ENCODE data around the gene CKAP5.
A peak's percentile ranks its signal among the peaks of the same experiment; 100 is the strongest.
"Not testable (repeated sequence)": the region's sequence is repeated elsewhere in the genome, so short reads cannot be mapped to it uniquely, and the experiment has no call there.

CKAP5 gene

DNA sequence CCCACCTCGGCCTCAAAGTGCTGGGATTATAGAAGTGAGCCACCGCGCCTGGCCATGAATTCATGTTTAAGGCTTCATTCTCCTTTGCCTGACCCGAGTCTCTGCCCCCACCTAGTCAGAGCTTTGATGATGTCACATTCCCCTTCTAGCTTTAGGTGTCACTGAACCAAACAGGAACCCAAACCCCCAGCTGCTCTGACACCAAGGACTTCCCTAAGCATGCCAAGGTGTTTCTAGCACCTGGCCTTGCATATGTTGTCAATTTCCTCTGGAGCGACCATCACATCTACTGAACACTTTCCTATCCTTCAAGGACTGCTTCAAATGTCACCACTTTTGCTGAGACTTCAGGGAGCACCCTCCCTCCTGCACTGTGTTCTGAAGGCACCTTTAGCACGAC is 124.8 kb downstream of the CKAP5 start:
- TF ChIP-seq POLR2A (IDR thresholded peaks at IDR 0.05; ENCODE audit: low read length), result no peak
- no peak for TF ChIP-seq GATA1 (IDR thresholded peaks at IDR 0.05; ENCODE audit: low read depth, low read length)
- no peak for DNase-seq

GRCh38 chr11:46719543-46720218 is 126.4 kb downstream of the CKAP5 start:
- no peak for DNase-seq
- TF ChIP-seq GATA1 (IDR thresholded peaks at IDR 0.05; ENCODE audit: low read depth, low read length) (no peak), POLR2A (IDR thresholded peaks at IDR 0.05; ENCODE audit: low read length) (no peak)

GRCh38 chr11:46719048-46719542 is 127.0 kb downstream of the CKAP5 start, which contains the start of gene F2:
F2 (plus strand) TSS chr11:46719213; CDS start chr11:46719236, 23 bp downstream.
- no peak for TF ChIP-seq POLR2A (IDR thresholded peaks at IDR 0.05; ENCODE audit: low read length)
- TF ChIP-seq GATA1 (IDR thresholded peaks at IDR 0.05; ENCODE audit: low read depth, low read length), result no peak
- DNase-seq, result no peak

GRCh38 chr11:46718155-46719019 is 127.7 kb downstream of the CKAP5 start:
- no peak for TF ChIP-seq POLR2A (IDR thresholded peaks at IDR 0.05; ENCODE audit: low read length)
- TF ChIP-seq GATA1 (IDR thresholded peaks at IDR 0.05; ENCODE audit: low read depth, low read length), result no peak
- no peak for DNase-seq

DNA sequence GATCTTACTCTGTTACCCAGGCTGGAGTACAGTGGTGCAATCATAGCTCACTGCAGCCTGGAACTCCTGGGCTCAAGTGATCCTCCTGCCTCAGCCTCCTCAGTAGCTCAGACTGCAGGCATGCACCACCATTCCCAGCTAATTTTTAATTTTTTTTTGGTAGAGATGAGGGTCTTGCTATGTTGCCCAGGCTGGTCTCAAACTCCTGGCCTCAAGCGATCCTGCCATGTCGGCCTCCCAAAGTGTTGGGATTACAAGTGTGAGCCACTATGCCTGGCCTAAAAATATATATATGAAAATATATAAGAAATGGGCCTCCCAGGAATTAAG is 128.3 kb downstream of the CKAP5 start:
- DNase-seq, result not testable (repeated sequence)

GRCh38 chr11:46712874-46713576 is 133.1 kb downstream of the CKAP5 start:
- no peak for DNase-seq
- no peak for TF ChIP-seq POLR2A (IDR thresholded peaks at IDR 0.05; ENCODE audit: low read length)
- TF ChIP-seq GATA1 (IDR thresholded peaks at IDR 0.05; ENCODE audit: low read depth, low read length), result no peak

GRCh38 chr11:46711303-46711702 is 134.8 kb downstream of the CKAP5 start:
- TF ChIP-seq GATA1 (IDR thresholded peaks at IDR 0.05; ENCODE audit: low read depth, low read length) (no peak), POLR2A (IDR thresholded peaks at IDR 0.05; ENCODE audit: low read length) (no peak)
- DNase-seq, result no peak

DNA sequence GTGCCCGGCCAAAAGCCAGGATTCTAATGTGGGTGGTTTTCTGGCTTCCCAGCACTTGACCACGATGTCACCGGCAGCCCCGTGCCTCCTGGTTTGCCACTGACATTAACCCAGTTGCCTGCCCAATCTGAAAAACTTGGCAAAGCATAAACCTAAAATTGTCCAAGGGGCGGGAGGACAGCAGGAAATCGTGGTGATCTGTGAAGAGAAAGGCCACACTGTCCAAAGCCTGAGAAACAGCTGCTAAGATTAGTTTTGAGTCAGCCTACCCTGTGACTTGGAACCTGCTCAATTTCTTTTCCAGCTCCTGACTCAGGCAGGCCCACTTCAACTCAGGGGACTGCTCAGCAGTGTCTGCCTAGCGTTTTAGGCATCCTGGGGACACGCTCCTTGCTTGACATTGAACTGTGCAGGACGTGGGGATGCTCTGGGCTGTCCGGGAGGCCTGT is 135.2 kb downstream of the CKAP5 start:
- DNase-seq, result no peak
- TF ChIP-seq POLR2A (IDR thresholded peaks at IDR 0.05; ENCODE audit: low read length), result no peak
- TF ChIP-seq GATA1 (IDR thresholded peaks at IDR 0.05; ENCODE audit: low read depth, low read length), result no peak

- DNase-seq, result not testable (repeated sequence)
Observed at GRCh38 chr11:46709351-46709750, 136.7 kb downstream of the CKAP5 start.

GRCh38 chr11:46706886-46707285 is 139.2 kb downstream of the CKAP5 start:
- TF ChIP-seq GATA1 (IDR thresholded peaks at IDR 0.05; ENCODE audit: low read depth, low read length), result no peak
- DNase-seq, result no peak

- DNase-seq, result no peak
- TF ChIP-seq GATA1 (IDR thresholded peaks at IDR 0.05; ENCODE audit: low read depth, low read length), result no peak
- no peak for TF ChIP-seq POLR2A (IDR thresholded peaks at IDR 0.05; ENCODE audit: low read length)
Observed at GRCh38 chr11:46705070-46705688, 140.9 kb downstream of the CKAP5 start.

DNA sequence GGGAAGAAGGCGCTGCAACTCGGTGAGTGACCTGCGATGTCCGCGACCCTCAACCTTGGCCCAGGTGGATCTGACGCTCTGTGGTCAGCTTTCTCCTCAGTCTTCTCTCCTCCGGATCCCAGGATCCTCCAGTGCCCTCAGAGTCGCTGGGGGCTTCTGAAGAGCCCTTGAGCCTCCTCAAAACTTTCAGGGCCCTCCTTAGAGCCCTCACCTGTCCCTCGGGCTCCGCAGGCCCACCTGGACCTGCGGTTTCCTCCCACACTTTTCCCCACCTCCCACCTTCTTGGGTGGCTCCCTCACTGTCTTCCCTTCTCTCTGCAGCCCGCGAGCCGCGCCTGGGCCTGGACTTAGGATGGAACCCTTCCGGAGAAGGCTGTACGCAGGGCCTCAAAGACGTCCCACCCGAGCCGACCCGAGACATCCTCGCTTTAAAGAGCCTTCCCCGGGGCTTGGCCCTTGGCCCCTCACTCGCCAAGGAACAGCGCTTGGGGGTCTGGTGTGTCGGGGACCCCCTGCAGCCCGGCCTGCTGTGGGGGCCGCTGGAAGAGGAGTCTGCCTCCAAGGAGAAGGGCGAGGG is 144.9 kb downstream of the CKAP5 start:
- TF ChIP-seq POLR2A (IDR thresholded peaks at IDR 0.05; ENCODE audit: low read length) (no peak), GATA1 (IDR thresholded peaks at IDR 0.05; ENCODE audit: low read depth, low read length) (no peak)
- DNase-seq, result peak; percentile 49 to 59

- peak; percentile 99 for DNase-seq
- no peak for TF ChIP-seq GATA1 (IDR thresholded peaks at IDR 0.05; ENCODE audit: low read depth, low read length)
- peak; percentile 66 for TF ChIP-seq POLR2A (IDR thresholded peaks at IDR 0.05; ENCODE audit: low read length)
Observed at GRCh38 chr11:46700241-46701077, 145.6 kb downstream of the CKAP5 start, which contains the start of the genes ARHGAP1 and ZNF408. ARHGAP1 (minus strand) TSS chr11:46700619; CDS start chr11:46696107, 4,512 bp downstream. ZNF408 (plus strand) TSS chr11:46701031; CDS start chr11:46701048, 17 bp downstream.

All from erythroblast (primary cell).